Heart left ventricle (tissue), 13 donors: Measurements from ENCODE around the gene ZNF275.

Source experiments
- CTCF ChIP-seq, 12 donors: fragments of 200-600 bp; sonication (generic) in 4 of 12; IDR thresholded peaks; one replicate each; pipeline versions ENCODE4 v1.5.0 to v1.8.0; 2018 to 2022; ENCODE audit warnings: antibody characterized with exemption in 12 of 12, mild to moderate bottlenecking in 5 of 12
- POLR2A ChIP-seq, 2 donors: fragments of 450-650 bp; IDR thresholded peaks; one replicate each; pipeline ENCODE4 v1.6.1; 2017; ENCODE audit warnings: antibody characterized with exemption in 2 of 2, mild to moderate bottlenecking in 2 of 2, moderate library complexity in 2 of 2
- donor health status: ischemic (EF 13 %, LVEDD 7.1; RV severe dilation, severe dysfunction).
- donor health status: DM: no; HTN: yes; CAD: no.
- donor health status: DM: no; HTN: no; CAD: no.
- donor health status: ischemic (EF 25% LVEDD 6.9; RV normal size, moderate dysfunction).
- donor health status: ischemic (EF 25% LVEDD 5.7; RV mildly dilated, moderate dysfunction).
- donor health status: ischemic (EF 35%, LVEDD 5.7; RV mildly dilated, moderate dysfunction).
- donor health status: nonischemic (EF 11% LVEDD 7.7; RV severe dilation, severe dysfunction).
- donor health status: DM: yes; HTN: yes; CAD: no.
- donor health status: PGD.
- donor health status: ischemic (EF 29% LVEDD 5.4; RV normal size, mild dysfunction).
- donor health status: nonischemic (EF 23%, LVEDD 6.1; RV moderate dilation, normal function).

GRCh38 chrX:153317996-153318722 lies 15.8 kb upstream of the ZNF275 start:
- TF ChIP-seq CTCF (IDR thresholded peaks at IDR 0.05): no peak
- TF ChIP-seq POLR2A (IDR thresholded peaks at IDR 0.05): no peak
